ENCODE data around the gene RIBC2.

DNA sequence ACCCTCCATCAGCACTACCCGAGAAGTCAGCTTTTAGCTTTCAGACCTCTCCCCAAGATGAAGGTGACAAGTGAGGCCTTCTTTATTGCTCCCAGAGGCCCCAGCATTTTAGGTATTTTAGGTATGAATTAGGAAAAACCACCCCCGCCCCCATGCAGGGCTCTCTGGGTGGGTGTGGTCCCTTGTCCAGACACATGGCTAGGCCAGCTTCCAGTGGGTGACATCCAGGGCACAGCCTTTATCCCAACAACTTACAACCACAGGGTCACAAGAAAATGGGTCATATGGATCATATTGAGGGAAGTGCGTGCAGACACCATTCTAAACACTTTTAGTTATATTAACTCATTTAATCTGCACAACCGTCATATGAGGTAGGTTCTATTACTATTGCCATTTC lies 42.1 kb downstream of the RIBC2 start:
- TF ChIP-seq, protein P1, sequence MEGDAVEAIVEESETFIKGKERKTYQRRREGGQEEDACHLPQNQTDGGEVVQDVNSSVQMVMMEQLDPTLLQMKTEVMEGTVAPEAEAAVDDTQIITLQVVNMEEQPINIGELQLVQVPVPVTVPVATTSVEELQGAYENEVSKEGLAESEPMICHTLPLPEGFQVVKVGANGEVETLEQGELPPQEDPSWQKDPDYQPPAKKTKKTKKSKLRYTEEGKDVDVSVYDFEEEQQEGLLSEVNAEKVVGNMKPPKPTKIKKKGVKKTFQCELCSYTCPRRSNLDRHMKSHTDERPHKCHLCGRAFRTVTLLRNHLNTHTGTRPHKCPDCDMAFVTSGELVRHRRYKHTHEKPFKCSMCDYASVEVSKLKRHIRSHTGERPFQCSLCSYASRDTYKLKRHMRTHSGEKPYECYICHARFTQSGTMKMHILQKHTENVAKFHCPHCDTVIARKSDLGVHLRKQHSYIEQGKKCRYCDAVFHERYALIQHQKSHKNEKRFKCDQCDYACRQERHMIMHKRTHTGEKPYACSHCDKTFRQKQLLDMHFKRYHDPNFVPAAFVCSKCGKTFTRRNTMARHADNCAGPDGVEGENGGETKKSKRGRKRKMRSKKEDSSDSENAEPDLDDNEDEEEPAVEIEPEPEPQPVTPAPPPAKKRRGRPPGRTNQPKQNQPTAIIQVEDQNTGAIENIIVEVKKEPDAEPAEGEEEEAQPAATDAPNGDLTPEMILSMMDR (conservative IDR thresholded peaks at IDR 0.05; ENCODE audit: low read length), result no peak
- TF ChIP-seq EZH2phosphoT487 (IDR thresholded peaks at IDR 0.05; ENCODE audit: borderline replicate concordance), result no peak

Measured in Loucy (cell line).